ENCODE data around the gene ATG7. TPM values are rescaled to one million over a fixed set of nuclear protein-coding genes. Genes with fewer than 3 reads are reported as not detected.

ATG7 gene
- total and polyA plus RNA-seq, 10 of the 15 experiments (the other 5 are each of a cell fraction or from before 2014, with no cell fraction given): 13.5 to 49.5 (median 26.4) TPM

DNA sequence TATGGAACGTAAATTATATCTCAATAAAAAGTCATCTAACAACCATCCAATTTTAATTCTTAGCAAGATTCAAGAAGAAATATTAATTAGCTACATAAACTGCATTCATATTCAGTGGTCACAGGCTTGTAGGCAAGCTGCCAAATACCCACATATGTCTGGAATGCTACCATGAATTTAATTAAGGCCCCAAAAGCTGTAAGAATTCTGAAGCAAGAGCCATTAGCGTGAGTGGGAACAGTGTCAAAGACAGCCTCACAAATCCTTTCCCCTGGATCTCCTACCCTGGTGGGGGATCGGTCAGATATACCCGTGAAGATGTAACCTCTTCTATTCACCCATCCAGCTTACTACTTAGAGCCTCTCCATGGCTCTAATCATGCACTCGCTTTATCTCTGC, 40.0 kb downstream of the ATG7 start:
- Histone ChIP-seq H2AFZ (ENCODE audit: control insufficient read depth, low read depth, low read length) (no peak overlapping the region), H3K4me2 (ENCODE audit: control insufficient read depth, insufficient read depth) (no peak overlapping the region), H3K4me1 (ENCODE audit: control insufficient read depth, insufficient read depth, low read length) (no peaks in the 10 kb centered on the region), H3K27me3 (replicated peaks in 1 of 2; ENCODE audit: control insufficient read depth in 2 of 2, insufficient read depth in 2 of 2, low read length in 1 of 2) (no peaks in the 10 kb centered on the region), H3K4me3 (no peak overlapping the region), H3K9ac (ENCODE audit: control insufficient read depth, insufficient read depth, low read length) (no peak overlapping the region), H3K36me3 (ENCODE audit: control insufficient read depth in 2 of 2, insufficient read depth in 2 of 2, low read length in 1 of 2) (peaks cover 2 to 22% of the 10 kb centered on the region in 2 experiments; a peak in 3 of 4 replicates), H3K27ac (ENCODE audit: control insufficient read depth, insufficient read depth) (no peak overlapping the region), H4K20me1 (ENCODE audit: control insufficient read depth, insufficient read depth) (no peaks in the 10 kb centered on the region), H3K9me3 (replicated peaks; ENCODE audit: control insufficient read depth, insufficient read depth, low read length) (no peaks in the 10 kb centered on the region), H3K79me2 (ENCODE audit: control insufficient read depth, insufficient read depth, low read length) (no peaks in the 10 kb centered on the region)
- intact Hi-C loops (cut with micrococcal nuclease; ENCODE audit: unreplicated experiment): no loop called here
- no TSS peak for BruUV-seq (replicated peaks)
- FAIRE-seq (no peak), ATAC-seq (no peak), DNase-seq (ENCODE audit: low read depth, low spot score) (no peak)
- POLR2A ChIA-PET: interaction anchor here (0.6 kb wide), 1 partner anchor 489 kb away, joined by 3 read pairs; no protein-coding TSS in a partner anchor
- in situ Hi-C loops (cut with MboI): no loop called here
- WGBS (ENCODE audit: insufficient coverage, insufficient replicate concordance, low lambda C conversion rate, missing lambda C conversion rate): 91% methylated on average over 5 of the region's 5 CpGs
- RAD21 ChIA-PET (ENCODE audit: unreplicated experiment): no interaction called here
- SMC1A ChIA-PET (ENCODE audit: uncharacterized antibody, unreplicated experiment): interaction anchor here (0.5 to 1.5 kb wide), 4 partner anchors 42 to 92 kb away, joined by 3 to 4 read pairs (median 3); no protein-coding TSS in a partner anchor
- CTCF ChIA-PET: interaction anchor here (1.1 to 1.7 kb wide), 3 partner anchors 11 to 76 kb away, joined by 3 to 8 read pairs (median 4); no protein-coding TSS in a partner anchor
- TF ChIP-seq HDGF (IDR thresholded peaks at IDR 0.05) (no peak), JUND (IDR thresholded peaks at IDR 0.05; ENCODE audit: low read depth, low read length) (no peak), SREBF2 (IDR thresholded peaks at IDR 0.05; ENCODE audit: low read length) (no peak), RAD21 (IDR thresholded peaks at IDR 0.05; ENCODE audit: insufficient read depth, low read depth, low read length) (no peak), BACH1 (IDR thresholded peaks at IDR 0.05; ENCODE audit: borderline replicate concordance) (no peak), YY1 (IDR thresholded peaks at IDR 0.05; ENCODE audit: low read depth, low read length) (no peak), IKZF1 (conservative IDR thresholded peaks at IDR 0.05) (no peak), KLF5 (IDR thresholded peaks at IDR 0.05; ENCODE audit: partially characterized antibody) (no peak), HCFC1 (IDR thresholded peaks at IDR 0.05; ENCODE audit: low read length) (no peak), CHD1 (IDR thresholded peaks at IDR 0.05; ENCODE audit: low read depth, low read length) (no peak)
- TF ChIP-seq, protein P1, sequence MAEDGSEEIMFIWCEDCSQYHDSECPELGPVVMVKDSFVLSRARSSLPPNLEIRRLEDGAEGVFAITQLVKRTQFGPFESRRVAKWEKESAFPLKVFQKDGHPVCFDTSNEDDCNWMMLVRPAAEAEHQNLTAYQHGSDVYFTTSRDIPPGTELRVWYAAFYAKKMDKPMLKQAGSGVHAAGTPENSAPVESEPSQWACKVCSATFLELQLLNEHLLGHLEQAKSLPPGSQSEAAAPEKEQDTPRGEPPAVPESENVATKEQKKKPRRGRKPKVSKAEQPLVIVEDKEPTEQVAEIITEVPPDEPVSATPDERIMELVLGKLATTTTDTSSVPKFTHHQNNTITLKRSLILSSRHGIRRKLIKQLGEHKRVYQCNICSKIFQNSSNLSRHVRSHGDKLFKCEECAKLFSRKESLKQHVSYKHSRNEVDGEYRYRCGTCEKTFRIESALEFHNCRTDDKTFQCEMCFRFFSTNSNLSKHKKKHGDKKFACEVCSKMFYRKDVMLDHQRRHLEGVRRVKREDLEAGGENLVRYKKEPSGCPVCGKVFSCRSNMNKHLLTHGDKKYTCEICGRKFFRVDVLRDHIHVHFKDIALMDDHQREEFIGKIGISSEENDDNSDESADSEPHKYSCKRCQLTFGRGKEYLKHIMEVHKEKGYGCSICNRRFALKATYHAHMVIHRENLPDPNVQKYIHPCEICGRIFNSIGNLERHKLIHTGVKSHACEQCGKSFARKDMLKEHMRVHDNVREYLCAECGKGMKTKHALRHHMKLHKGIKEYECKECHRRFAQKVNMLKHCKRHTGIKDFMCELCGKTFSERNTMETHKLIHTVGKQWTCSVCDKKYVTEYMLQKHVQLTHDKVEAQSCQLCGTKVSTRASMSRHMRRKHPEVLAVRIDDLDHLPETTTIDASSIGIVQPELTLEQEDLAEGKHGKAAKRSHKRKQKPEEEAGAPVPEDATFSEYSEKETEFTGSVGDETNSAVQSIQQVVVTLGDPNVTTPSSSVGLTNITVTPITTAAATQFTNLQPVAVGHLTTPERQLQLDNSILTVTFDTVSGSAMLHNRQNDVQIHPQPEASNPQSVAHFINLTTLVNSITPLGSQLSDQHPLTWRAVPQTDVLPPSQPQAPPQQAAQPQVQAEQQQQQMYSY (CRISPR knock-in tag; IDR thresholded peaks at IDR 0.05): no peak
- TF ChIP-seq, protein P2, sequence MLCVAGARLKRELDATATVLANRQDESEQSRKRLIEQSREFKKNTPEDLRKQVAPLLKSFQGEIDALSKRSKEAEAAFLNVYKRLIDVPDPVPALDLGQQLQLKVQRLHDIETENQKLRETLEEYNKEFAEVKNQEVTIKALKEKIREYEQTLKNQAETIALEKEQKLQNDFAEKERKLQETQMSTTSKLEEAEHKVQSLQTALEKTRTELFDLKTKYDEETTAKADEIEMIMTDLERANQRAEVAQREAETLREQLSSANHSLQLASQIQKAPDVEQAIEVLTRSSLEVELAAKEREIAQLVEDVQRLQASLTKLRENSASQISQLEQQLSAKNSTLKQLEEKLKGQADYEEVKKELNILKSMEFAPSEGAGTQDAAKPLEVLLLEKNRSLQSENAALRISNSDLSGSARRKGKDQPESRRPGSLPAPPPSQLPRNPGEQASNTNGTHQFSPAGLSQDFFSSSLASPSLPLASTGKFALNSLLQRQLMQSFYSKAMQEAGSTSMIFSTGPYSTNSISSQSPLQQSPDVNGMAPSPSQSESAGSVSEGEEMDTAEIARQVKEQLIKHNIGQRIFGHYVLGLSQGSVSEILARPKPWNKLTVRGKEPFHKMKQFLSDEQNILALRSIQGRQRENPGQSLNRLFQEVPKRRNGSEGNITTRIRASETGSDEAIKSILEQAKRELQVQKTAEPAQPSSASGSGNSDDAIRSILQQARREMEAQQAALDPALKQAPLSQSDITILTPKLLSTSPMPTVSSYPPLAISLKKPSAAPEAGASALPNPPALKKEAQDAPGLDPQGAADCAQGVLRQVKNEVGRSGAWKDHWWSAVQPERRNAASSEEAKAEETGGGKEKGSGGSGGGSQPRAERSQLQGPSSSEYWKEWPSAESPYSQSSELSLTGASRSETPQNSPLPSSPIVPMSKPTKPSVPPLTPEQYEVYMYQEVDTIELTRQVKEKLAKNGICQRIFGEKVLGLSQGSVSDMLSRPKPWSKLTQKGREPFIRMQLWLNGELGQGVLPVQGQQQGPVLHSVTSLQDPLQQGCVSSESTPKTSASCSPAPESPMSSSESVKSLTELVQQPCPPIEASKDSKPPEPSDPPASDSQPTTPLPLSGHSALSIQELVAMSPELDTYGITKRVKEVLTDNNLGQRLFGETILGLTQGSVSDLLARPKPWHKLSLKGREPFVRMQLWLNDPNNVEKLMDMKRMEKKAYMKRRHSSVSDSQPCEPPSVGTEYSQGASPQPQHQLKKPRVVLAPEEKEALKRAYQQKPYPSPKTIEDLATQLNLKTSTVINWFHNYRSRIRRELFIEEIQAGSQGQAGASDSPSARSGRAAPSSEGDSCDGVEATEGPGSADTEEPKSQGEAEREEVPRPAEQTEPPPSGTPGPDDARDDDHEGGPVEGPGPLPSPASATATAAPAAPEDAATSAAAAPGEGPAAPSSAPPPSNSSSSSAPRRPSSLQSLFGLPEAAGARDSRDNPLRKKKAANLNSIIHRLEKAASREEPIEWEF (IDR thresholded peaks at IDR 0.05; ENCODE audit: insufficient replicate concordance, low read depth, low read length): no peak
- TF ChIP-seq, protein P3, sequence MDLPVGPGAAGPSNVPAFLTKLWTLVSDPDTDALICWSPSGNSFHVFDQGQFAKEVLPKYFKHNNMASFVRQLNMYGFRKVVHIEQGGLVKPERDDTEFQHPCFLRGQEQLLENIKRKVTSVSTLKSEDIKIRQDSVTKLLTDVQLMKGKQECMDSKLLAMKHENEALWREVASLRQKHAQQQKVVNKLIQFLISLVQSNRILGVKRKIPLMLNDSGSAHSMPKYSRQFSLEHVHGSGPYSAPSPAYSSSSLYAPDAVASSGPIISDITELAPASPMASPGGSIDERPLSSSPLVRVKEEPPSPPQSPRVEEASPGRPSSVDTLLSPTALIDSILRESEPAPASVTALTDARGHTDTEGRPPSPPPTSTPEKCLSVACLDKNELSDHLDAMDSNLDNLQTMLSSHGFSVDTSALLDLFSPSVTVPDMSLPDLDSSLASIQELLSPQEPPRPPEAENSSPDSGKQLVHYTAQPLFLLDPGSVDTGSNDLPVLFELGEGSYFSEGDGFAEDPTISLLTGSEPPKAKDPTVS (IDR thresholded peaks at IDR 0.05; ENCODE audit: low read depth, low read length): no peak
- TF ChIP-seq, protein P4, sequence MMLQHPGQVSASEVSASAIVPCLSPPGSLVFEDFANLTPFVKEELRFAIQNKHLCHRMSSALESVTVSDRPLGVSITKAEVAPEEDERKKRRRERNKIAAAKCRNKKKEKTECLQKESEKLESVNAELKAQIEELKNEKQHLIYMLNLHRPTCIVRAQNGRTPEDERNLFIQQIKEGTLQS (IDR thresholded peaks at IDR 0.05; ENCODE audit: borderline replicate concordance, extremely low read depth, low read depth, low read length): no peak
